ENCODE measurements around the gene SLC37A2. TPM values are rescaled to one million over a fixed set of nuclear protein-coding genes. Genes with fewer than 3 reads are reported as not detected.

Gene SLC37A2
- total RNA-seq, 2 donors from 2014 or later = 1.0 to 1.3 TPM

- H3K27me3 ChIP-seq (ENCODE audit: control insufficient read depth, insufficient read depth, low read length, poor library complexity, severe bottlenecking) = no peaks in the 10 kb centered on the region
- Mint-ChIP-seq H3K9me3 (no peaks in the 10 kb centered on the region), H3K4me3 (no peak overlapping the region), H3K27me3 (ENCODE audit: insufficient read depth) (peaks cover 13% of the 10 kb centered on the region), H3K36me3 (ENCODE audit: low read depth) (no peaks in the 10 kb centered on the region), H3K27ac (no peak overlapping the region), H3K4me1 (peaks cover 27% of the 10 kb centered on the region)
- H3K9me3 ChIP-seq (ENCODE audit: control insufficient read depth, low read length) = no peaks in the 10 kb centered on the region
- DNase-seq = no peak
- H3K4me1 ChIP-seq (ENCODE audit: control insufficient read depth, insufficient read depth, low read length) = peaks cover 8% of the 10 kb centered on the region
- H3K4me3 ChIP-seq (ENCODE audit: low read length) = no peak overlapping the region
- no peak for TF ChIP-seq CTCF (conservative IDR thresholded peaks at IDR 0.05)
- H3K9ac ChIP-seq (ENCODE audit: extremely low read depth, low read length, poor library complexity, severe bottlenecking) = no peak overlapping the region
- H3K36me3 ChIP-seq (ENCODE audit: control insufficient read depth, insufficient read depth, low read length) = no peaks in the 10 kb centered on the region
- H3K27ac ChIP-seq (ENCODE audit: low read depth, low read length) = no peak overlapping the region
- 96 to 98% methylated on average over 5 to 7 of the region's 7 CpGs for WGBS, 2 experiments (ENCODE audit: insufficient coverage in 1 of 2, insufficient read length in 1 of 2)
Observed at GRCh38 chr11:125075242-125075625, 12.1 kb downstream of the SLC37A2 start.

GRCh38 chr11:125075900-125076317 is 12.8 kb downstream of the SLC37A2 start:
- peak; percentile 49 for TF ChIP-seq CTCF (conservative IDR thresholded peaks at IDR 0.05)
- H3K4me3 ChIP-seq (ENCODE audit: low read length) = no peak overlapping the region
- no peak overlapping the region for H3K27ac ChIP-seq (ENCODE audit: low read depth, low read length)
- H3K36me3 Mint-ChIP-seq (ENCODE audit: low read depth) = no peaks in the 10 kb centered on the region
- no peak overlapping the region for H3K4me3 Mint-ChIP-seq
- H3K27ac Mint-ChIP-seq = no peak overlapping the region
- peaks cover 13% of the 10 kb centered on the region for H3K27me3 Mint-ChIP-seq (ENCODE audit: insufficient read depth)
- WGBS, 2 experiments (ENCODE audit: insufficient coverage in 1 of 2, insufficient read length in 1 of 2) = 82 to 86% methylated on average over 5 to 11 of the region's 11 CpGs
- H3K9me3 ChIP-seq (ENCODE audit: control insufficient read depth, low read length) = no peaks in the 10 kb centered on the region
- peak; percentile 51 for DNase-seq
- peaks cover 25% of the 10 kb centered on the region for H3K4me1 Mint-ChIP-seq
- no peaks in the 10 kb centered on the region for H3K27me3 ChIP-seq (ENCODE audit: control insufficient read depth, insufficient read depth, low read length, poor library complexity, severe bottlenecking)
- no peak overlapping the region for H3K9ac ChIP-seq (ENCODE audit: extremely low read depth, low read length, poor library complexity, severe bottlenecking)
- peaks cover 8% of the 10 kb centered on the region for H3K4me1 ChIP-seq (ENCODE audit: control insufficient read depth, insufficient read depth, low read length)
- H3K9me3 Mint-ChIP-seq = no peaks in the 10 kb centered on the region
- no peaks in the 10 kb centered on the region for H3K36me3 ChIP-seq (ENCODE audit: control insufficient read depth, insufficient read depth, low read length)

- Mint-ChIP-seq H3K36me3 (ENCODE audit: low read depth) (no peaks in the 10 kb centered on the region), H3K4me3 (no peak overlapping the region)
Observed at GRCh38 chr11:125076378-125076945, 13.4 kb downstream of the SLC37A2 start.

More at GRCh38 chr11:125076378-125076945, 13.4 kb downstream of the SLC37A2 start:
- no peak for DNase-seq
- Histone ChIP-seq H3K27me3 (ENCODE audit: control insufficient read depth, insufficient read depth, low read length, poor library complexity, severe bottlenecking) (no peaks in the 10 kb centered on the region), H3K9ac (ENCODE audit: extremely low read depth, low read length, poor library complexity, severe bottlenecking) (no peak overlapping the region), H3K4me1 (ENCODE audit: control insufficient read depth, insufficient read depth, low read length) (peaks cover 5% of the 10 kb centered on the region), H3K27ac (ENCODE audit: low read depth, low read length) (no peak overlapping the region), H3K36me3 (ENCODE audit: control insufficient read depth, insufficient read depth, low read length) (no peaks in the 10 kb centered on the region), H3K9me3 (ENCODE audit: control insufficient read depth, low read length) (no peaks in the 10 kb centered on the region), H3K4me3 (ENCODE audit: low read length) (no peak overlapping the region)
- Mint-ChIP-seq H3K9me3 (no peaks in the 10 kb centered on the region), H3K27ac (no peak overlapping the region), H3K27me3 (ENCODE audit: insufficient read depth) (peaks cover 13% of the 10 kb centered on the region), H3K4me1 (peaks cover 21% of the 10 kb centered on the region)
- WGBS, 2 experiments (ENCODE audit: insufficient coverage in 1 of 2, insufficient read length in 1 of 2) = 85 to 91% methylated on average over 10 to 14 of the region's 14 CpGs
- TF ChIP-seq CTCF (conservative IDR thresholded peaks at IDR 0.05) = no peak
